ENCODE data around the gene STAP1.

GRCh38 chr4:67638136-67638535 is 79.6 kb downstream of the STAP1 start:
- no peak for TF ChIP-seq CTCF (IDR thresholded peaks at IDR 0.05)
- TF ChIP-seq POLR2AphosphoS5 (IDR thresholded peaks at IDR 0.05): no peak
